Astrocyte (in vitro differentiated cells and primary cell): Measurements from ENCODE around the gene LAMA5.

ENCODE experiments used
- EZH2 ChIP-seq: IDR thresholded peaks from 2 replicates; pipeline ENCODE4 v1.6.1; 2012; ENCODE audit warnings: mild to moderate bottlenecking, low read length, inconsistent platforms; ENCODE audit not compliant: insufficient read depth
- TF ChIP-seq, protein P1 (sequence below): IDR thresholded peaks from 2 replicates; pipeline ENCODE4 v1.5.1; 2011; ENCODE audit warnings: low read depth, mild to moderate bottlenecking, inconsistent platforms, low read length, moderate library complexity; ENCODE audit not compliant: insufficient read depth

DNA sequence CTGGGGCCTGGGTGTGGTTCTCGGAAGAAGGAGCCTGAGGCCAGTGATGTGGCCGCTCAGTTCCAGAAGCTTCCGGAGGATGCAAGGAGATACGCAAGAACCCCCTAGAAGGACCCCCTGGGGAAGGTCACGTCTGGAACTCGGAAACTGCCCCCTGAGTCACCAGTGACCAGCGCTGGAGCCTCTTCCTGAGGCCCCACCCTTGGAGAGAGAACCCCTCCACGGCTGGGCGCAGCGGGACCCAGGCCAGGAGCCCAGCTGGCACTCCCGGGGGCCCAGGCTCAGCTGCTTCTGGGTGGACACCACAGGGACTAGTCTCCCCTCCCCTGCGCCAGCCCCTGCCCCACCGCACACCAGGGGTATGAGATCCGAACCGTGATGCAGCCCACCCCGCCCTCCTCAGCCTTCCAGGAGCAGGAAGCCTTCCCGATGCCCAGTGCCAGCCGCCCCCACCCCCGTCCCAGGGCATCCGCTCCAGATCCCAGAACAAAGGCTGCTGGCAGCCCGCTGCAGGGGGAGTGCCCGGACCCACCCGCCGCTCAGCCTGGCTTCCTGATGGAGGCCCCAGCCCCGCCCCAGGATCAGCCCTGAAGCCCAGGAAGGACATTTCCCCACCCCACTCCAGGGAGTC lies 7.5 kb downstream of the LAMA5 start:
- TF ChIP-seq EZH2 = no peak
- TF ChIP-seq, protein P1, sequence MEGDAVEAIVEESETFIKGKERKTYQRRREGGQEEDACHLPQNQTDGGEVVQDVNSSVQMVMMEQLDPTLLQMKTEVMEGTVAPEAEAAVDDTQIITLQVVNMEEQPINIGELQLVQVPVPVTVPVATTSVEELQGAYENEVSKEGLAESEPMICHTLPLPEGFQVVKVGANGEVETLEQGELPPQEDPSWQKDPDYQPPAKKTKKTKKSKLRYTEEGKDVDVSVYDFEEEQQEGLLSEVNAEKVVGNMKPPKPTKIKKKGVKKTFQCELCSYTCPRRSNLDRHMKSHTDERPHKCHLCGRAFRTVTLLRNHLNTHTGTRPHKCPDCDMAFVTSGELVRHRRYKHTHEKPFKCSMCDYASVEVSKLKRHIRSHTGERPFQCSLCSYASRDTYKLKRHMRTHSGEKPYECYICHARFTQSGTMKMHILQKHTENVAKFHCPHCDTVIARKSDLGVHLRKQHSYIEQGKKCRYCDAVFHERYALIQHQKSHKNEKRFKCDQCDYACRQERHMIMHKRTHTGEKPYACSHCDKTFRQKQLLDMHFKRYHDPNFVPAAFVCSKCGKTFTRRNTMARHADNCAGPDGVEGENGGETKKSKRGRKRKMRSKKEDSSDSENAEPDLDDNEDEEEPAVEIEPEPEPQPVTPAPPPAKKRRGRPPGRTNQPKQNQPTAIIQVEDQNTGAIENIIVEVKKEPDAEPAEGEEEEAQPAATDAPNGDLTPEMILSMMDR = no peak
